GM04504 (cell line): ENCODE measurements around the gene AKT2.
A peak's percentile ranks its signal among the peaks of the same experiment; 100 is the strongest.

Experiments
- DNase-seq: peaks from one replicate; pipeline ENCODE4 v3.0.0-alpha.2; 2012; ENCODE audit warnings: low read depth

The AKT2 gene

GRCh38 chr19:40217934-40218890 lies 66.9 kb downstream of the AKT2 start, which contains the start of gene TTC9B:
Gene TTC9B, minus strand, starts transcription at chr19:40218384. Its CDS starts 3 bp downstream, at chr19:40218381.
- DNase-seq, result no peak

GRCh38 chr19:40217027-40217810 lies 67.9 kb downstream of the AKT2 start:
- DNase-seq, result no peak

GRCh38 chr19:40216777-40217026 lies 68.4 kb downstream of the AKT2 start:
- DNase-seq, result no peak

- no peak for DNase-seq
These were observed 69.0 kb downstream of the AKT2 start for GRCh38 chr19:40216013-40216776.

GRCh38 chr19:40214936-40215335 lies 70.2 kb downstream of the AKT2 start:
- DNase-seq, result no peak

GRCh38 chr19:40213882-40214570 lies 71.1 kb downstream of the AKT2 start:
- no peak for DNase-seq

GRCh38 chr19:40213251-40213829 lies 71.8 kb downstream of the AKT2 start:
- DNase-seq, result no peak

GRCh38 chr19:40210889-40211288 lies 74.3 kb downstream of the AKT2 start:
- no peak for DNase-seq

GRCh38 chr19:40208602-40209001 lies 76.5 kb downstream of the AKT2 start:
- DNase-seq, result no peak

GRCh38 chr19:40205760-40206159 lies 79.4 kb downstream of the AKT2 start:
- no peak for DNase-seq

GRCh38 chr19:40204381-40204780 lies 80.8 kb downstream of the AKT2 start:
- DNase-seq, result no peak

- DNase-seq, result no peak
These were observed 84.6 kb downstream of the AKT2 start for GRCh38 chr19:40200341-40201099.

- DNase-seq, result no peak
These were observed 86.7 kb downstream of the AKT2 start for GRCh38 chr19:40198272-40198990.

- no peak for DNase-seq
These were observed 91.6 kb downstream of the AKT2 start for GRCh38 chr19:40193587-40193849.

- no peak for DNase-seq
These were observed 92.2 kb downstream of the AKT2 start for GRCh38 chr19:40192758-40193586.

GRCh38 chr19:40191836-40192646 lies 93.1 kb downstream of the AKT2 start:
- no peak for DNase-seq

GRCh38 chr19:40190891-40191835 lies 94.0 kb downstream of the AKT2 start, which contains the start of gene MAP3K10:
Gene MAP3K10, plus strand, starts transcription at chr19:40191426. Its CDS starts 606 bp downstream, at chr19:40192032.
- peak; percentile 50 for DNase-seq
